HT-29 (cell line): ENCODE results near the gene COL12A1. TPM values are rescaled to one million over a fixed set of nuclear protein-coding genes. Genes with fewer than 3 reads are reported as not detected.

Experiments
- DNase-seq: peaks from one replicate; pipeline ENCODE4 v3.0.0-alpha.2; 2015; ENCODE audit warnings: low spot score
- total RNA-seq: library from RNA; depleted of rRNA; stranded (reverse); fragments of >200 nt; shearing (Covaris generic); gene quantifications from 2 replicates; pipeline ENCODE4 v1.2.3, GENCODE V29; 2014

The COL12A1 gene
- total RNA-seq, 1 experiment from 2014 or later = 0.05 TPM

- no peak for DNase-seq
Observed at GRCh38 chr6:75180864-75181263, 25.0 kb downstream of the COL12A1 start.

- no peak for DNase-seq
Observed at GRCh38 chr6:75178757-75179156, 27.1 kb downstream of the COL12A1 start.

- DNase-seq = no peak
Observed at GRCh38 chr6:75176076-75176582, 29.7 kb downstream of the COL12A1 start.

- DNase-seq = no peak
Observed at GRCh38 chr6:75171986-75172385, 33.9 kb downstream of the COL12A1 start.

GRCh38 chr6:75171567-75171966, 34.3 kb downstream of the COL12A1 start:
- DNase-seq = no peak

- no peak for DNase-seq
Observed at GRCh38 chr6:75170691-75171560, 34.9 kb downstream of the COL12A1 start.

- DNase-seq = no peak
Observed at GRCh38 chr6:75169689-75170586, 35.9 kb downstream of the COL12A1 start.

GRCh38 chr6:75167851-75168250, 38.0 kb downstream of the COL12A1 start:
- DNase-seq = no peak

- no peak for DNase-seq
Observed at GRCh38 chr6:75167325-75167724, 38.5 kb downstream of the COL12A1 start.

GRCh38 chr6:75166773-75167172, 39.1 kb downstream of the COL12A1 start:
- no peak for DNase-seq

GRCh38 chr6:75166236-75166635, 39.6 kb downstream of the COL12A1 start:
- DNase-seq = no peak

GRCh38 chr6:75158176-75158575, 47.7 kb downstream of the COL12A1 start:
- no peak for DNase-seq

- DNase-seq = no peak
Observed at GRCh38 chr6:75157336-75157735, 48.5 kb downstream of the COL12A1 start.

- no peak for DNase-seq
Observed at GRCh38 chr6:75156186-75156878, 49.5 kb downstream of the COL12A1 start.

GRCh38 chr6:75155631-75156030, 50.2 kb downstream of the COL12A1 start:
- DNase-seq = no peak

GRCh38 chr6:75154973-75155372, 50.9 kb downstream of the COL12A1 start:
- no peak for DNase-seq

- no peak for DNase-seq
Observed at GRCh38 chr6:75150685-75151412, 55.0 kb downstream of the COL12A1 start.

- DNase-seq = no peak
Observed at GRCh38 chr6:75149696-75150095, 56.2 kb downstream of the COL12A1 start.

GRCh38 chr6:75149240-75149639, 56.6 kb downstream of the COL12A1 start:
- DNase-seq = no peak

GRCh38 chr6:75147512-75147911, 58.3 kb downstream of the COL12A1 start:
- no peak for DNase-seq

- no peak for DNase-seq
Observed at GRCh38 chr6:75145976-75146375, 59.9 kb downstream of the COL12A1 start.
